SK-N-SH treated with all-trans-retinoic acid at 6 μM for 48 hours (cell line): Measurements from ENCODE around the gene HOXD11.

ENCODE experiments used
- ATAC-seq: fragments of 200-7000 bp; cut with Tn5 transposase; 3 replicates; pipeline ENCODE4 v1.9.1; 2020; ENCODE audit warnings: mild to moderate bottlenecking, moderate library complexity
- ARNTL ChIP-seq: fragments of 450-650 bp; formaldehyde crosslinking; IDR thresholded peaks from 2 replicates; pipeline ENCODE4 v1.5.0; 2020; ENCODE audit warnings: low read depth, mild to moderate bottlenecking, moderate library complexity, borderline replicate concordance
- BACH2 ChIP-seq: fragments of 250-450 bp; sonication (Bioruptor Pico); IDR thresholded peaks from 2 replicates; pipeline ENCODE4 v1.9.0; 2021; ENCODE audit warnings: mild to moderate bottlenecking, borderline replicate concordance
- CSDC2 ChIP-seq: fragments of 250-450 bp; sonication (Bioruptor Pico); IDR thresholded peaks from 2 replicates; pipeline ENCODE4 v1.5.0; 2020; ENCODE audit warnings: mild to moderate bottlenecking, moderate library complexity
- ESRRG ChIP-seq: fragments of 250-450 bp; sonication (Bioruptor Pico); IDR thresholded peaks from 2 replicates; pipeline ENCODE4 v1.6.1; 2021; ENCODE audit warnings: mild to moderate bottlenecking
- GLIS3 ChIP-seq: fragments of 250-450 bp; sonication (Bioruptor Pico); IDR thresholded peaks from 2 replicates; pipeline ENCODE4 v1.5.0; 2020; ENCODE audit warnings: mild to moderate bottlenecking, moderate library complexity
- ISL1 ChIP-seq: fragments of 250-450 bp; sonication (Bioruptor Pico); IDR thresholded peaks from 2 replicates; pipeline ENCODE4 v2.1.2; 2022; ENCODE audit warnings: mild to moderate bottlenecking, moderate library complexity
- OSR1 ChIP-seq: fragments of 250-450 bp; sonication (Bioruptor Pico); IDR thresholded peaks from 2 replicates; pipeline ENCODE4 v1.8.0; 2022; ENCODE audit warnings: moderate library complexity, mild to moderate bottlenecking, inconsistent platforms
- PPARA ChIP-seq: fragments of 250-450 bp; sonication (Bioruptor Pico); IDR thresholded peaks from 2 replicates; pipeline ENCODE4 v1.5.0; 2020; ENCODE audit warnings: mild to moderate bottlenecking, borderline replicate concordance
- RARB ChIP-seq: fragments of 250-450 bp; sonication (Bioruptor Pico); IDR thresholded peaks from 2 replicates; pipeline ENCODE4 v1.8.0; 2021; ENCODE audit warnings: mild to moderate bottlenecking, moderate library complexity
- SNAI2 ChIP-seq: fragments of 250-450 bp; sonication (Bioruptor Pico); IDR thresholded peaks from 2 replicates; pipeline ENCODE4 v1.5.0; 2020; ENCODE audit warnings: mild to moderate bottlenecking, moderate library complexity
- TCF4 ChIP-seq: fragments of 250-450 bp; sonication (Bioruptor Pico); IDR thresholded peaks from 2 replicates; pipeline ENCODE4 v1.8.0; 2021; ENCODE audit warnings: mild to moderate bottlenecking, moderate library complexity, borderline replicate concordance
- TOX ChIP-seq: fragments of 250-450 bp; sonication (Bioruptor Pico); IDR thresholded peaks from 2 replicates; pipeline ENCODE4 v1.8.0; 2021; ENCODE audit warnings: mild to moderate bottlenecking, moderate library complexity, borderline replicate concordance
- ZC3H10 ChIP-seq: fragments of 250-450 bp; sonication (Bioruptor Pico); IDR thresholded peaks from 2 replicates; pipeline ENCODE4 v1.5.1; 2021; ENCODE audit warnings: mild to moderate bottlenecking, moderate library complexity
- ZNF565 ChIP-seq: fragments of 450-650 bp; formaldehyde crosslinking; conservative IDR thresholded peaks from 2 replicates; pipeline ENCODE4 v1.5.0; 2020; ENCODE audit warnings: low read depth, mild to moderate bottlenecking, moderate library complexity
- ZNF70 ChIP-seq: fragments of 450-650 bp; formaldehyde crosslinking; IDR thresholded peaks from 2 replicates; pipeline ENCODE4 v1.5.0; 2020; ENCODE audit warnings: mild to moderate bottlenecking, moderate library complexity
- ZNF8 ChIP-seq: fragments of 450-650 bp; formaldehyde crosslinking; IDR thresholded peaks from 2 replicates; pipeline ENCODE4 v1.5.0; 2020; ENCODE audit warnings: mild to moderate bottlenecking, moderate library complexity
- TF ChIP-seq, protein P1 (sequence below): fragments of 250-450 bp; sonication (Bioruptor Pico); IDR thresholded peaks from 2 replicates; pipeline ENCODE4 v1.8.0; 2020; ENCODE audit warnings: mild to moderate bottlenecking, moderate library complexity, borderline replicate concordance
- TF ChIP-seq, protein P2 (sequence below): fragments of 250-450 bp; sonication (Bioruptor Pico); IDR thresholded peaks from 2 replicates; pipeline ENCODE4 v1.8.0; 2021; ENCODE audit warnings: low read depth, mild to moderate bottlenecking, moderate library complexity, borderline replicate concordance
- TF ChIP-seq, protein P3 (sequence below): fragments of 250-450 bp; sonication (Bioruptor Pico); IDR thresholded peaks from 2 replicates; pipeline ENCODE4 v1.5.0; 2020; ENCODE audit warnings: mild to moderate bottlenecking, moderate library complexity
- TF ChIP-seq, protein P4 (sequence below): fragments of 250-450 bp; sonication (Bioruptor Pico); IDR thresholded peaks from 2 replicates; pipeline ENCODE4 v1.5.1; 2021; ENCODE audit warnings: mild to moderate bottlenecking, moderate library complexity

Gene HOXD11

DNA sequence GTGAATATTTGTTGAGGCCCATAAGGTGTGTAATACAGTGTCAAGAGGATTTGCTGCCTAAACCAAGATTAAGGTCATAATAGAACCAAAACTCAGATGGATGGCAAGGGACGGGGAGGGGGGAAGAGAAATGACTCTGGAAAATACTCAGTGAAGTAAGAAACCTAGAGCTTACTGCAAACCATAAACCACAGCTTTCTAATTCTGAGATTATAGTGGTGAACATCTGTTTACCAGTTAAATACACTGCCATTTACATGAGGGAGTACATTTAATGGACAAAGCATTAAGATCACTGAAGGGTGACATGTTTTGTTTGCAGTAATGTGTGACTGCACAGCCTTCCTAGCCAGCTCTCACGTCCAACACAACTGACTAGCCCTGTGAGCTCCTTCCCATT, 43.1 kb upstream of the HOXD11 start (continued):
- TF ChIP-seq, protein P1, sequence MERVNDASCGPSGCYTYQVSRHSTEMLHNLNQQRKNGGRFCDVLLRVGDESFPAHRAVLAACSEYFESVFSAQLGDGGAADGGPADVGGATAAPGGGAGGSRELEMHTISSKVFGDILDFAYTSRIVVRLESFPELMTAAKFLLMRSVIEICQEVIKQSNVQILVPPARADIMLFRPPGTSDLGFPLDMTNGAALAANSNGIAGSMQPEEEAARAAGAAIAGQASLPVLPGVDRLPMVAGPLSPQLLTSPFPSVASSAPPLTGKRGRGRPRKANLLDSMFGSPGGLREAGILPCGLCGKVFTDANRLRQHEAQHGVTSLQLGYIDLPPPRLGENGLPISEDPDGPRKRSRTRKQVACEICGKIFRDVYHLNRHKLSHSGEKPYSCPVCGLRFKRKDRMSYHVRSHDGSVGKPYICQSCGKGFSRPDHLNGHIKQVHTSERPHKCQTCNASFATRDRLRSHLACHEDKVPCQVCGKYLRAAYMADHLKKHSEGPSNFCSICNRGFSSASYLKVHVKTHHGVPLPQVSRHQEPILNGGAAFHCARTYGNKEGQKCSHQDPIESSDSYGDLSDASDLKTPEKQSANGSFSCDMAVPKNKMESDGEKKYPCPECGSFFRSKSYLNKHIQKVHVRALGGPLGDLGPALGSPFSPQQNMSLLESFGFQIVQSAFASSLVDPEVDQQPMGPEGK (CRISPR knock-in tag): no peak
- TF ChIP-seq OSR1 (CRISPR knock-in tag) (no peak), PPARA (no peak), ZNF565 (CRISPR knock-in tag) (no peak)

DNA sequence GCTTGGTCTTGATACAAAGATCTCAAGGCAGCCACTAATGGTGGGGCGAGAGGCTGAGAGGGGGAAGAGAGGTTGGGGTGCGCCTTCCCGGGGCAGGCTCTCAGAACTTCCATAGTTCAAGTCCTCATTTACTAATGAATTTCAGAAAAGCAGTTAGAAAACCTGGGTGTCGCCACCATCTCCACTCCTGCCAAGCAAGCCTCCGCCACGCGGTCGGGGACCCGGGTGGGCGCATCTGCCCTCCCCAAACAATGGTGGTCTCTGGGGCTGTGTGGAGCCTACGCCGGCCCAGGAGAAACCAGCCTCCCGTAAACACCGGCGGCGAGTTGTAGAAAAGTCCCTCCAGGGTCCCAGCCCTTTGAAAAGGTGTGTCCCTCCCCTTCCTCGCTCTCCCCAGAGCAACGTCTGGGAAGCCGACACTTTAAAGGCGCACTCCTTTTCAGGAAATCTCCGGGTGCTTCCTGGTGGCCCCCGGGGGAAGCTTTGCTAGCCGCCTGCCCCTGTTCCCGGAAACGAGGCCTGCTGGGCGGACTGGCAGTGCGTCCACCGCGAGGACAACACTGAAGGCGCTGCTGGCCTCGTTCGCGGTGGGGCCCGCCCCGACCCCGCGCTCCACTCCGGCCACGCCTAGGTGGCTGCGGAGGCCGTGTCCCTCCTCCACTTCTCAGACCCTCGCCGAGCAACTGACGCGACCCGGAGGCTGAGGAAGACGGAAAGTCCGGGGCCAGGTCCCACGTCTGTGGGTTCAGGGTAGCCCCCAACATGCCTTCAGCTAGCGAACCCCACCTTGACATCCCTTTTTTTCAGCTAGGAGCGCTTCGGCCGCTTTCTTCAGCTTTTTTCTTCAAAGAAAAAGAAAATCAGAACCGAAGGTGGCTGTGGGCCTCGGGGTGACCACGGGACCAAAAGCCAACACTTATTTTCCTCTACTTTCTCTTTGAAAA, 40.2 kb upstream of the HOXD11 start:
- TF ChIP-seq ZNF8 (no peak), GLIS3 (CRISPR knock-in tag) (no peak), RARB (no peak), CSDC2 (CRISPR knock-in tag) (no peak), TCF4 (no peak), ZC3H10 (no peak), PPARA (no peak), ZNF70 (CRISPR knock-in tag) (no peak), ARNTL (no peak), ISL1 (CRISPR knock-in tag) (no peak), OSR1 (CRISPR knock-in tag) (no peak)
- TF ChIP-seq, protein P2, sequence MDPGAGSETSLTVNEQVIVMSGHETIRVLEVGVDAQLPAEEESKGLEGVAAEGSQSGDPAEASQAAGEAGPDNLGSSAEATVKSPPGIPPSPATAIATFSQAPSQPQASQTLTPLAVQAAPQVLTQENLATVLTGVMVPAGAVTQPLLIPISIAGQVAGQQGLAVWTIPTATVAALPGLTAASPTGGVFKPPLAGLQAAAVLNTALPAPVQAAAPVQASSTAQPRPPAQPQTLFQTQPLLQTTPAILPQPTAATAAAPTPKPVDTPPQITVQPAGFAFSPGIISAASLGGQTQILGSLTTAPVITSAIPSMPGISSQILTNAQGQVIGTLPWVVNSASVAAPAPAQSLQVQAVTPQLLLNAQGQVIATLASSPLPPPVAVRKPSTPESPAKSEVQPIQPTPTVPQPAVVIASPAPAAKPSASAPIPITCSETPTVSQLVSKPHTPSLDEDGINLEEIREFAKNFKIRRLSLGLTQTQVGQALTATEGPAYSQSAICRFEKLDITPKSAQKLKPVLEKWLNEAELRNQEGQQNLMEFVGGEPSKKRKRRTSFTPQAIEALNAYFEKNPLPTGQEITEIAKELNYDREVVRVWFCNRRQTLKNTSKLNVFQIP: no peak
- TF ChIP-seq, protein P3, sequence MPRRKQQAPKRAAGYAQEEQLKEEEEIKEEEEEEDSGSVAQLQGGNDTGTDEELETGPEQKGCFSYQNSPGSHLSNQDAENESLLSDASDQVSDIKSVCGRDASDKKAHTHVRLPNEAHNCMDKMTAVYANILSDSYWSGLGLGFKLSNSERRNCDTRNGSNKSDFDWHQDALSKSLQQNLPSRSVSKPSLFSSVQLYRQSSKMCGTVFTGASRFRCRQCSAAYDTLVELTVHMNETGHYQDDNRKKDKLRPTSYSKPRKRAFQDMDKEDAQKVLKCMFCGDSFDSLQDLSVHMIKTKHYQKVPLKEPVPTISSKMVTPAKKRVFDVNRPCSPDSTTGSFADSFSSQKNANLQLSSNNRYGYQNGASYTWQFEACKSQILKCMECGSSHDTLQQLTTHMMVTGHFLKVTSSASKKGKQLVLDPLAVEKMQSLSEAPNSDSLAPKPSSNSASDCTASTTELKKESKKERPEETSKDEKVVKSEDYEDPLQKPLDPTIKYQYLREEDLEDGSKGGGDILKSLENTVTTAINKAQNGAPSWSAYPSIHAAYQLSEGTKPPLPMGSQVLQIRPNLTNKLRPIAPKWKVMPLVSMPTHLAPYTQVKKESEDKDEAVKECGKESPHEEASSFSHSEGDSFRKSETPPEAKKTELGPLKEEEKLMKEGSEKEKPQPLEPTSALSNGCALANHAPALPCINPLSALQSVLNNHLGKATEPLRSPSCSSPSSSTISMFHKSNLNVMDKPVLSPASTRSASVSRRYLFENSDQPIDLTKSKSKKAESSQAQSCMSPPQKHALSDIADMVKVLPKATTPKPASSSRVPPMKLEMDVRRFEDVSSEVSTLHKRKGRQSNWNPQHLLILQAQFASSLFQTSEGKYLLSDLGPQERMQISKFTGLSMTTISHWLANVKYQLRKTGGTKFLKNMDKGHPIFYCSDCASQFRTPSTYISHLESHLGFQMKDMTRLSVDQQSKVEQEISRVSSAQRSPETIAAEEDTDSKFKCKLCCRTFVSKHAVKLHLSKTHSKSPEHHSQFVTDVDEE (CRISPR knock-in tag): no peak
- ATAC-seq: no peak

DNA sequence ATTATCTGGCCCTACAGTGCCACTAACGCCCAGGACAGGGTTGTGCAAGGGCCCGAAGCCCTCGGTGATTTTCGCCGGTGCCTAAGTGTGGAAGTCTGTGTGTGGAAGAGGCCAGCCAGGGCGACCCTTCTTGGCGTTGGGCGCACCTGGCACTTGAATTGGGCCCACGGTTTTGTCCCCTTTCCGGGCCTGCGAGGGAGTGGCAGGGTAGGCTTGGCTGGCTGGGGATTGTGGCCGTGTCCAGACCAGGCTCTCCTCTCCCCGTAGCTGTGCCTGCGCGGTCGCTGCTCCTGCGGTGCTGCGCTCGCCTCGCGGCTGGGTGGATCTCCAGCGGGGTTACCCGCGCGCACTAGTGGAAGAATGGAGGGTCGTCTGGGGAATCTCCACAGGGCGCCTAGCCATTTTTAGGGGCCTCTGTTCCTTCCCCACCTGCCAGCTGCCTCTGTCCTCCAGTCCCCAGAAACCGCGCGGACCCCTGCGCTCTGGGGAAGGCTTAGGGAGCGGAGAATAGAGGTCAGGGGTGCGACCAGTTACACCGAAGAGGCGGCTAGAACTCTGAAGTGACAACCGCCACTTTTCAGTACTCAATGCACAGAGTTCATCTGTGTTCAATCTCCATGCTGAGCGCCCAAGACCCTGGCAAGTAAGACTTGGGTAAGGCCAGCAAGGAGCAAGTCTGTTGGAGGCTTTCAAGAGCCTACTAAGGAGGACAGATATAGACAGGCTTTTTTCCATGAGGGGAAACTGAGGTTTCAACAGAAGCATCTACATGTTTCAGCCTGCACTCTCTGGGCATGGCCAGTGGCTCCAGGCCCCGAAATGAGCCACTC, 39.3 kb upstream of the HOXD11 start:
- ATAC-seq: no peak
- TF ChIP-seq ESRRG (CRISPR knock-in tag): no peak
- TF ChIP-seq ZNF8: no peak
- TF ChIP-seq ZNF565 (CRISPR knock-in tag): no peak
- TF ChIP-seq ARNTL: no peak
- no peak for TF ChIP-seq BACH2
- TF ChIP-seq, protein P4, sequence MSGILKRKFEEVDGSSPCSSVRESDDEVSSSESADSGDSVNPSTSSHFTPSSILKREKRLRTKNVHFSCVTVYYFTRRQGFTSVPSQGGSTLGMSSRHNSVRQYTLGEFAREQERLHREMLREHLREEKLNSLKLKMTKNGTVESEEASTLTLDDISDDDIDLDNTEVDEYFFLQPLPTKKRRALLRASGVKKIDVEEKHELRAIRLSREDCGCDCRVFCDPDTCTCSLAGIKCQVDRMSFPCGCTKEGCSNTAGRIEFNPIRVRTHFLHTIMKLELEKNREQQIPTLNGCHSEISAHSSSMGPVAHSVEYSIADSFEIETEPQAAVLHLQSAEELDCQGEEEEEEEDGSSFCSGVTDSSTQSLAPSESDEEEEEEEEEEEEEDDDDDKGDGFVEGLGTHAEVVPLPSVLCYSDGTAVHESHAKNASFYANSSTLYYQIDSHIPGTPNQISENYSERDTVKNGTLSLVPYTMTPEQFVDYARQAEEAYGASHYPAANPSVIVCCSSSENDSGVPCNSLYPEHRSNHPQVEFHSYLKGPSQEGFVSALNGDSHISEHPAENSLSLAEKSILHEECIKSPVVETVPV: no peak
- TF ChIP-seq, protein P2: no peak
- no peak for TF ChIP-seq CSDC2 (CRISPR knock-in tag)
- TF ChIP-seq, protein P1 (CRISPR knock-in tag): no peak
- TF ChIP-seq ZNF70 (CRISPR knock-in tag): no peak
- TF ChIP-seq PPARA: no peak
- no peak for TF ChIP-seq TOX (CRISPR knock-in tag)
- TF ChIP-seq RARB: no peak
- no peak for TF ChIP-seq GLIS3 (CRISPR knock-in tag)
- TF ChIP-seq SNAI2 (CRISPR knock-in tag): no peak
- TF ChIP-seq, protein P3 (CRISPR knock-in tag): no peak
- TF ChIP-seq ISL1 (CRISPR knock-in tag): no peak
- no peak for TF ChIP-seq ZC3H10
